OCI-LY7 (cell line): ENCODE data around the gene FRMPD1.

ENCODE experiments used
- EZH2phosphoT487 ChIP-seq: fragments of 200-600 bp; sonication (generic); IDR thresholded peaks from 2 replicates; pipeline ENCODE4 v1.6.1; 2018; ENCODE audit warnings: low read depth, borderline replicate concordance, mild to moderate bottlenecking, mixed run types, antibody characterized with exemption, low read length, moderate library complexity, mixed read lengths
- TF ChIP-seq, protein P1 (sequence below): fragments of 200-600 bp; sonication (generic); conservative IDR thresholded peaks from 2 replicates; pipeline ENCODE4 v1.5.1; 2014; ENCODE audit warnings: mild to moderate bottlenecking, antibody characterized with exemption, low read length, moderate library complexity, mixed read lengths

DNA sequence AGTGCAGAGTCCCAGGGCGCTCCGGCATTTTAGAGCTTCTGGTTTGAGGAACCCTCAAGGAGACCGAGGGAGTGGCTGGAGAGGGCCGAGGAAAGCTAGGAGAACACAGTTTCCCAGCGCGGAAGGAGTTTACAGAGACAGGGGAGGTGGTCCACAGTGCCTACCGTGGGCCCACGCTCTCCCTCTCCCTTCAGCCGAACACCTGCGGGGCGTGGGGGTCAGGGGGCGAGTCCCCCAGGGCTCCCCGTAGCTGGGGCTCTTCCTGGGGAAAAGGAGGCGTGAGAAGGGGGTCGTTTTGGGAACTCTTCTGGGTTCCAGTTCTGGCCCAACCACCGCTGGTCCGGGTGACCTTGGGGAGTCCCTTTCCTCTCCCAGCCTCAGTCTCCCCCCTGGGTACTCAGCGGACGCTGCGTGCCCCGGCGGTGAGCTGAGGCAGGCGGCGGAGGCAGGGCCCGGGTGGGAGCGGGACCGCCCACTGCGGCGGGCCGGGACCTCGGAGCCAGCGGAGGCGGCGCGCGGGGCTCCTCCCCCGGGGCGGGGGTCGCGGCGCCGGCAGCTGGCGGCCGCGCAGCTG lies 368 bp upstream of the FRMPD1 start:
- TF ChIP-seq, protein P1, sequence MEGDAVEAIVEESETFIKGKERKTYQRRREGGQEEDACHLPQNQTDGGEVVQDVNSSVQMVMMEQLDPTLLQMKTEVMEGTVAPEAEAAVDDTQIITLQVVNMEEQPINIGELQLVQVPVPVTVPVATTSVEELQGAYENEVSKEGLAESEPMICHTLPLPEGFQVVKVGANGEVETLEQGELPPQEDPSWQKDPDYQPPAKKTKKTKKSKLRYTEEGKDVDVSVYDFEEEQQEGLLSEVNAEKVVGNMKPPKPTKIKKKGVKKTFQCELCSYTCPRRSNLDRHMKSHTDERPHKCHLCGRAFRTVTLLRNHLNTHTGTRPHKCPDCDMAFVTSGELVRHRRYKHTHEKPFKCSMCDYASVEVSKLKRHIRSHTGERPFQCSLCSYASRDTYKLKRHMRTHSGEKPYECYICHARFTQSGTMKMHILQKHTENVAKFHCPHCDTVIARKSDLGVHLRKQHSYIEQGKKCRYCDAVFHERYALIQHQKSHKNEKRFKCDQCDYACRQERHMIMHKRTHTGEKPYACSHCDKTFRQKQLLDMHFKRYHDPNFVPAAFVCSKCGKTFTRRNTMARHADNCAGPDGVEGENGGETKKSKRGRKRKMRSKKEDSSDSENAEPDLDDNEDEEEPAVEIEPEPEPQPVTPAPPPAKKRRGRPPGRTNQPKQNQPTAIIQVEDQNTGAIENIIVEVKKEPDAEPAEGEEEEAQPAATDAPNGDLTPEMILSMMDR, result no peak
- TF ChIP-seq EZH2phosphoT487, result no peak
